ENCODE measurements around the gene ZMIZ1.

The ZMIZ1 gene

DNA sequence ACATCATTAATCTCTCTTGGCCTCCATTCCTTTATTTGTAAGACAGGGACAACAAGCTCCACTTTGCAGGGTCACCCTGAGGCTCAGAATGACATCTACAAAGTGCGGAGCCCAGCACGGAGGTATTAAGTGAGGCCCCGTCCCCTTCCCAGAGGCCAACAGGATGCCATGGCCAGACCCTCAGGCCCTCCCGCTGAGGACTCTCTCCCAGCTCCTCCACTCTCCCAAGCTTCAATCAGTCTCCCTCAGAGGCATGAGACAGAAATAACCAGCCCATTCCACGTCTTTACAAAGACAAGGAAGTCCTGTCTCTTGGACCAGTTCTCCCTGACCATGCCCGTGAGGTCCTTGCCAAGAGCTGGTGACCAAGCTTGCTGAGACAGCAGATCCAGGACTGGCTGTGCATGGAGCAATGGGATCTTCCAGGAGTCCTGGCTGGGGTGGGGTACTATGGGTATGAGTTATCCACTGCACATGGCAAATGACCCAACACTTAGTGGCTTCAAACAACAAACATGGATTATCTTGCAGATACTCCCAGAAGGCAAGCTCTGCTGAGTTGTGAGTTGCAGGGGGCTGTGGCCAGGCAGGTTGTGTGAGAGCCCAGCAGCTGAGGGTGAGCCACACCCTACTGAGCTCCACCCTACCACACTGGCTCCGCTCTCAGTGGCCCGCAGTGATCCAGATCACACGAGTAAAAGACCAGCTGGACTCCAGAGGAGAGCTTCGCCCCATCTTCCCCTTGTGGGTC lies 274.2 kb downstream of the ZMIZ1 start:
- DNase-seq (ENCODE audit: low read depth): no peak

DNA sequence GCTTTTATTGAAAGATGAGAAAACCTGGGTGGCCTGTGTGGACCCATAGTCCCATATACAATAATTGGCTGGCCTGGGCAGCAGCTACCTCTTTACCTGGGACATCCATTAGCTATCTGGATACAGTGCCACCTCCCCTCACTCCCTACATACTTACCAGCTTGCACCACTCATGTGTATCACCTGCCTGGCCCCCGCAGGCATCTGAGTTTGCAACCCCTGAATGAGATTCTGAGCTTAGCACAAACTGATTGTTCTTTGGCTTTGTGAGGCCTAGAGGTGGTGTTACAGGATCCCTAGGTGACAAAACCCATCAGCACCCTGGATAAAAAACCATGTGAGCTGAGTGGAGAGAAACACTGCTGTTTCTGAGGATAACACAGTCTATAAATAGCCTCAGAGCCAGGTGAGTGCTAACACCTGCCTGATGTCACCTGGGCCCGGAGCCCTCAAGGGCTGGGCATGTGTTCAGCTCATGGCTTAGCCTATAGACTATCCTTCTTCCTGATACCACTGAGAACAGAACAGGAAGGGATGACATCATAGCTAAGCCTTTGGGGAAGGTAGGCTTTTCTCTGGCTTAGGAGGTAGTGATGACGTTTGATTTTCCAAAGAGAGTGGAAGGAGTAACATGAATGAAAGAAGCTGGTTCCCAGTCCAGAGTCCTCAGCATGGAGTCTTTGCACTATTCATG lies 275.9 kb downstream of the ZMIZ1 start:
- no peak for DNase-seq (ENCODE audit: low read depth)

DNA sequence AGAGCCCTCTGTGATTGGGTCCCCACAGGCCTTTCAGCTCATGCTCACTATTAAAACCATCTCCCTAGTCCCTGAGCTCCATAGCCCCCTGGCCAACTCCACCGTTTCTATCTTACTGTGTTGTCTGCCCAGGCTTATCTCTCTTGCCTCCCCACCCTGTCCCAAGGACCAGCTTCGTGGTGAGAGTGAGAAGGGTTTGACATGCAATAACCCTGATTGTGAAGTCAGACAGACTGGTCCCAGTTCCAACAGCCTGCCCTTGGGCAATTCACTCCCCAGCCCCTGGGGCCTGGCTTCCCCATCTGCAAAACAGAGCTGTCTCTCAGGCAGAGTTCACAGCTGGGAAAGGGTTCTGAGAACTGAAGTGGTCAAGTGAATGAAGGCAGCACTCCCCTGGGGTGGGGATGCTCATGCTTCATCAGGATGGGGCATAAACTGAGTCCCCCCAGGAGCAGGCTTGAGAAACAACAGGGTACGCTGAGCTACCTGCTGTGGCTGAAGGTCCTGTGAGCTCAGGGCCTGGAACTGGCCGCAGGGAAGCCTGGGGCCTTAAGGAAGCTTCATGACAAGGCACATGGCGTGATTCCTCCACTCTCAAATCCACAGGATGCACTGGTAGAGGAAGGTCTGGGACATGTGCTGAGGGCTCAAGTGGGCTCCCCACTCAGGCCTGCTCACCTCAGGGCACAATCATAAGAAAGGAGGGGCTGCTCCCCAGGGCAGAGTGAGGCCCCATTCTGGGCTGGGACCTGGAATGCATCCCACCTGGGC lies 276.7 kb downstream of the ZMIZ1 start:
- no peak for DNase-seq (ENCODE audit: low read depth)

DNA sequence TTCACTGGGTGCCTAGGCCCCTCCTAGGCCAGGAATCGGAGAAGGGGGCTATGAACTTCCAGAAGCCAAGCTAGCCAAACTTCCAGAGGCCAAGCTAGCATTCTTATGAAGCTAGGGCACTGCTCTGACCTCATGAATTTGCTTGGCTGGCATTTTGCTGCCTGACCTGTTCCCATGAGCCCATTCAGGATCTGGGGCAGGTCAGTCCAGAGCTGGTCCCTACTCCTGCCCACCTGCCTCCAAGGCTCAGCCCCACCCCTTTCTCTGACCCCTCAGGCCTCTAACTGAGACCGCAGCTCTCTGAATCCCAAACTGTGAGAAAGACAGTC lies 277.2 kb downstream of the ZMIZ1 start:
- DNase-seq (ENCODE audit: low read depth): no peak

DNA sequence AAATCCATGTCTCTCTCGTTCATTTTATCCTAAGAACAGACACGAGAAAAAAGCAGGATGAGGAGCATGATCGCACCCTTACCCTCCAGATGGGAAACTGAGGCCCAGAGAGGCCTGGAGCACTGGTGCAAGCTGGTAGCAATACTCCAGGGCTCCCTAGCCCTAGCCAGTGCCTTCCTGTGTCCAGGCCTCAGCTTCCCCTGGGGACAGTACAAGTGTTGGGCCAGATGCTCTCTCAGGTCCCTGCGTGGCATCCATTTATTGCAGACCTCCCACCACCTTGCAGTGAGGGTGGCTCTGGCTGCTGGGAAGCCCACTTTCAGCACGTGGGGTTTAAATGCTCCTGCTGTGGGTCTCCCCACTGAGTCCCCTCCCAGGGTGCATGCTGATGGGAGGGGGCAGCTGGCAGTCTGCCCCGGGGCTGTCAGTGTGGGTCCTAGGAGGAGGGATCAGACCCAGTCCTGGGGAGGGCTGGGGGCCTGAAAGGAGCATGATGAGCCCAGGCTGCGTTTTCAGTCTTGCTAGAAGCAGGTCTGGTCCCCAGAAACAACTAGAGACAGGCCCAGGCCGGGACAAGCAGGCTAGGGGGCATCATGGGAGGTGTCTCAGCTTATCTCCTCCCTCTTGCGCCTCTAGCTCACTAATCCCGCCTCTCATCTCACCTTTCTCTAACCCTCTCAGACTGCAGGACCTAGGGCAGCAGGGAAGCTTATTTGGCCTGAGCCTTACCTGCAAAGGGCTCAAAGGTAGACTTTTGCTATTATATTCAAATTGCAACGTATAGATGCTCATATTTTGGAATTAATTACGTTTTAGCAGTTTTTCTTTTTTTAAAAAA lies 277.8 kb downstream of the ZMIZ1 start:
- DNase-seq (ENCODE audit: low read depth): no peak

DNA sequence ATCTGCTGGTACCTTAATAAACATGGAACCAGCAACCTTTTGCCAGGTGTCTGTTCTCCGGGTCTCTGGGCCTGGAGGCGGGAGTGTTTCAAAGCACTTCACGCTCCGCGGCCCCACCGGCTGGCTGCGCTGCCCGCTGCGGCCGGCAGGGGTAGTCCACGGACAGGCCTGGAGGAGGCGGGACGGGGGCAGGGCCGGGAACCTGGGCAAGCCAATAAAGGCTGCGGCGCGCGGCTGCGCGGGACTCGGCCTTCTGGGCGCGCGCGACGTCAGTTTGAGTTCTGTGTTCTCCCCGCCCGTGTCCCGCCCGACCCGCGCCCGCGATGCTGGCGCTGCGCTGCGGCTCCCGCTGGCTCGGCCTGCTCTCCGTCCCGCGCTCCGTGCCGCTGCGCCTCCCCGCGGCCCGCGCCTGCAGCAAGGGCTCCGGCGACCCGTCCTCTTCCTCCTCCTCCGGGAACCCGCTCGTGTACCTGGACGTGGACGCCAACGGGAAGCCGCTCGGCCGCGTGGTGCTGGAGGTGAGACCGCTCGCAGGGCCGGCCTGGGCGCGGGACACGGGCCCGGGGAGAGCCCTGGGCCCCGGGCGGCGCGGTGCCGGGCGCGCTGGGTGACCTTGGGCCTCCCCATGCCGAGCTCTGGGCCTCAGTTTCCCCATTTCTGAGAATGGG lies 278.6 kb downstream of the ZMIZ1 start, which contains the start of gene PPIF:
TSS of gene PPIF (plus strand) at position 244 of the 668 bp plus-strand sequence. CDS start at position 324, 80 bp downstream.
- peak; percentile 93 for DNase-seq (ENCODE audit: low read depth)

DNA sequence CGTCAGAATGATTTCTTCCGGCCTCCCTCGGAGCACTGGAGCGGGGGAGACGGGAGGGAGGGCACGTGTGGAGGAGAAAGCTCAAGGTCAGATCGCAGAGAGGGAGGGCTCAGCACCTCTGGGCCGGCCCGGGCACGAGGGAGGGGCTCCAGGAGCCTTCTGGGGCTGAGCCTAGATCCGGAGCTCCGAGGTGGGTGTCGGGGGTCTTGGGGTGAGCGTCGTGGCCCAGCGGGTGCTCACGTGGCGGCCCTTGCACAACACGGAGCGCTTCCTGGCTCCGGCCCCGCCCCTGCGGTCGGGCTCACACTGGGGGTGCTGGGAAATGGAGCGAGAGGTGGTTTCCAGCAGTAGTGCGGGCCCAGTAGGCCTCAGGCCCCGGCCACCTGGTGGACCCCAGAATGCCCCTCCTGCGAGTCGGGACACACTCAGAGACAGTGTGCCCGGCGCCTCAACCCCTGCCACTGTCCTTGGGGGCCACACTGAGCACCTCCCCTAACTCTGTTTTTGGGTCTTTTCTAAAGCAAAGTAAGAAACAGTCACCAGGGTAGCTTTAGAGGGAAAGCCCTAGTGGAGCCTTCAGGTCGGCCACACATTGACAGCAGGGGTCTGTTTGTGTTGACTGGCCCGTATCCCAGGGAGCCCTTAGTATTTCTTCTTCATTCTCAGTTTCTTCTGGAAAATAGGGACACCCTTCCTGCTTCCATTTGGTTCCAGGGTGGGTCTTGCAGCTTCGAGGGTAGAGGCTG lies 279.3 kb downstream of the ZMIZ1 start:
- peak; percentile 68 for DNase-seq (ENCODE audit: low read depth)

DNA sequence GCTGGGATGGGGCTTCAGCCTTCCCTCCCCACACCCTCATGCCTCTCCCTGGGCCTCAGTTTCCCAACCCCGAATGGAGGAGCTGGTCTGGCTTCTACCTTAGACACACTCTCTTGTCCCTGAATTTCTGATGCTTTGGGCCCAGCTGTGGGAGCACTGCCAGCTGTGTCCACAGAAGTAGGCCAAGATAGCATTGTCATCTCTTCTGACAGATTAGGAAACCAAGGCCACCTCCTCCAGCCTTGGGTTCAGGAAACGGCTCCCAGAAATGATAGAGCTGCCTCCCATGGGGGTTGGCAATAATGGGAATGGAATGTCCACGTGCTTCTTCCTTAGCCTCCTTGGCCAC lies 279.8 kb downstream of the ZMIZ1 start:
- DNase-seq (ENCODE audit: low read depth): no peak

DNA sequence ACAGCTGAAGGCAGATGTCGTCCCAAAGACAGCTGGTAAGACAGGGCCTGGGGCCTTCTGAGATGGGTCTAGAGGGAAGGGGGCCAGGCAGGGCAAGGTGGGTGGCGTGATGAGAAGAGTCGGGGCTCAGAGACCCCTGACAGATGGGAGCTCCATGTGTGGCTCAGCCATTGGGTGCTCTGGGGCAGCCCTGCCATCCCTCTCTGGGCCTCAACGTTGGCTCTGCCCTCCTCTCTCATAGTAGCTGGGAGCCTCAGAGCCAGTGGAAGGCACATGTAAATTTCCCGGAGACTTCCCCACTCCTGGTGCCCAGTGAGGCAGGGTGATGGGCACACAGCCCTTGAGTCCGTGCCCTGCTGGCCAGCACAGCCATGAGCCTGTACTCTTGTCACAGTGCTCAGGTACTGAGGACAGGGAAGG lies 280.3 kb downstream of the ZMIZ1 start:
- no peak for DNase-seq (ENCODE audit: low read depth)

DNA sequence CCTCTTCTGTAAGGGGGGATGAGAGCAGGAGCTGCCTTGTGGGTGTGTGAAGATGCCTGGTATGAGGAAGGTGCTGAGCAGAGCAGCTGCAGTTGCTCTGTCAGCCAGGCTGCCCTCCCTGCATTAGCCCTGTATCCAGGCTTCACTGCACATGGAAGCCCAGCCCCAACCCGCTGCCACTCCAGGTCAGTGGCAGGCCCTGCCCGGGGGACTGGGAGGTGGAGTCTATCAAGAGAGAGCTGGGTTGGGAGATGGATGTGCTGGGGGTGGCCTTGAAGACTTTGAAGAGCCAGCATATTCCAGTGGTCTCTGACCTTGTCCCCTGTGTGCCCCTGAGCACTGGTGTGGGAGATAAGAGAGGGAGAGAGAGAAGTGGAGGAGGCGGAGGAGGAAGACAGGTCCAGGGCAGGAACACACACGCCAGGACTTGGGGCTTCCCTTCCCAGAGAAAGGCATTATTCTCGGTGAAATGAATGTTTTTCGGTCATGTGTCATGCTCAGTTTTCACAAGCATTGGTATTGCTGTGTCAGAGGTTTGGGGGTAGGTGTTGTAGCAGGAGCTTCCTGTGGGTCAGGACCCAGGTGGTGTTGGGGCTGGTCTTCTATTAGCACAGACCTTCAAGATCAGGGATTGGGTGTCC lies 281.1 kb downstream of the ZMIZ1 start:
- DNase-seq (ENCODE audit: low read depth): no peak

DNA sequence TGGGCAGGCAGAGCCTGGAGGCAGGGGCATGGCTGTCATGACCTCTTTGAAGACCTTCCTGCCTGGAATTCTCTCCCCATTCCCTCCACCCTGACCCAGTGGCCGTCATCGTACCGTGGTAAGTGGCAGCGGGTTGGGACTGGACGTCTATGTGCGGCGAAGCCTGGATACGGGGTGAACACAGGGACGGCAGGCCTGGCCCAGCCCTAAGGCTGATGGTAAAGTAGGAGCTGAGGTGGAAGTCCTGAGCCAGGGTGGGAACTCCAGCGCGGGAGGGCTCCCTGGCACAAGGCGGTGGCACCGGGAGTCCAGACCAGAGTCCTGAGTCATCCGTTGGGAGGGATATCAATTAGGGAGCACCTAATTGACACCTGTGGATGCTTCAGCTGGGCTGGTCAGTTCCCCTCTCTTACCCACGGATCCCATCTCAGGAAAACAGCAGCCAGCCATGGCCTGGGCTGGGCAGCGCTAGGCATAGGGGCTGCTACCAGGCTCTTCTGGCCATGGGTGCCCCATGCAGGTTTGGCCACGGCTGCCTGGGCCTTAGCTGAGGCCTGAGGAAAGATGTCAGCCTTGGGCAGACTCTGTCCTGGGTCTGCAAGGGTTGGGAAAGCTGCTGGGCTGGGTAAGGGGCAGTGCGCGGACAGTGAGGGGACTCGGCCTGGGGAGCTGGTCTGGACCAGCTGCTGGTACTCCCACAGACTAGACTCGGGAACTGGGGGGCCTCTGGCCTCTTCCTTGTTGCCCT lies 281.8 kb downstream of the ZMIZ1 start:
- no peak for DNase-seq (ENCODE audit: low read depth)

DNA sequence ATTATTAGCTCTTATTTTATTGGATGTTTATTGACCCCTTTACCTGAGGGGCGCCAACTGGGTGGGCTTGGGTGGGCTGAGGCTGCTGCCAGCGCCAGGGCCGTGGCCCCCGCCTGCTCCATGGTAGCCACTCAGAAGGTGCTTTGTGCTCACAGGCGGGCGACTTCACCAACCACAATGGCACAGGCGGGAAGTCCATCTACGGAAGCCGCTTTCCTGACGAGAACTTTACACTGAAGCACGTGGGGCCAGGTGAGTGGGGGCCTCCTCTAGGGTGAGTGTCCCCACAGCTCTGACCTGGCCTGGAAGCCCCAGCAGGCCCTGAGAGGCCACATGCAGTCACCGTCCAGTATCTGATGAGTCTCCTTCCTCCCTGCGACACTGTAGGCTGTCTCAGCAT lies 282.6 kb downstream of the ZMIZ1 start:
- no peak for DNase-seq (ENCODE audit: low read depth)

DNA sequence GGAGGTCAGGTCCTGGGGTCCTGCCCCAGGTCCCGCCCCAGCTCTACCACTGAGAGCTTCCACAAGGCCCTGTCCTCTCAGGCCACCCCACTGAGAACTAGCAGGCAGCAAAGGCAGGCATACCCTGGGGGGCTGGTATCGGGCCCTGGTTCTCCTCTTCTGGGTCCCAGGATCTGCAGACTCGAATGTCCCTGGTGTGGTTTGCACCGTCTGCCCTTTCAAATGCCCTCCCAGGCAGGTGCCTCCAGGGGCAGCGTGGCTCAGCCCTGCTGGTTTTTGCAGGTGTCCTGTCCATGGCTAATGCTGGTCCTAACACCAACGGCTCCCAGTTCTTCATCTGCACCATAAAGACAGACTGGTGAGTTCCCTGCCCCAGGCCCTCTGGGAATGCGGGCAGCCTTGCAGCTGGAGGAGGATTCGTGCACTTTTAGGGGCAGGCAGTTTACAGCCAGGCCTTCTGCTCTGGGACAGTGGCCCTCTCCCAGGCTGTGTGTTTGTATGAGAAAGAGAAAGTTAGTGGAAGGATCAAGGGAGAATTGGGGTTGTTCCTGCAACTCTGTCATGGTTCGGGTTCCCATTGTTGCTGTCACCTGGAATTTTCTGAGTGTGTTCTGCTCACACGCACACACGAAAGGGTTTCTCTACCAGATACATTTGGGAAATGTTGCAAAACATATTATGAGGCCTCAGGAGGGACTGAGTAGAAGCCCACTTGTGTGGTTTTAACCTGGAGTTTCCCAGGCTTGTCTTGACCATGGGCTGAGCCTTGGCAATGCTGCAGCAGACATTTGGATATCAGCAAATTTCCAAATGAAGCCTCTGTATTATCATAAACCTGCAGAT lies 283.5 kb downstream of the ZMIZ1 start:
- DNase-seq (ENCODE audit: low read depth): no peak

DNA sequence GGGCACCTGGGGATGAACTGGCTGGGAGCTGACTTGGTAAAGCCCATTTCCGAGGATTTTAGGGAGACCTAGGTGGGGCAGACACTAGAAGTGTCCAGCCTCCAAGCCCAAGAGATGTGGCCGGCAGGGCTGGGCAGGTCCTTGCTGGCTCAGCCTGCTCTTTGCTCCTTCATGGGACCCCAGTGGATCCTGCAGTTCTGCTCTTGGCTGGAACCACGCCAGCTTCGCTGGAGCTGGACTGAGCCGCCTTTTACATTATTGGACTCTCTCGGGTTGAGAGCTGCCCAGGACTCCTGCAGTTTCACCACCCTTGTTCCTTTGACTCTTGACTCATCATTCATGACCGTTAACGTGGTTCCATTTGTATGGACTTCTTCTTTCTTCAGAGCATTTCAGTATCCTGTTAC lies 284.2 kb downstream of the ZMIZ1 start:
- DNase-seq (ENCODE audit: low read depth): no peak

DNA sequence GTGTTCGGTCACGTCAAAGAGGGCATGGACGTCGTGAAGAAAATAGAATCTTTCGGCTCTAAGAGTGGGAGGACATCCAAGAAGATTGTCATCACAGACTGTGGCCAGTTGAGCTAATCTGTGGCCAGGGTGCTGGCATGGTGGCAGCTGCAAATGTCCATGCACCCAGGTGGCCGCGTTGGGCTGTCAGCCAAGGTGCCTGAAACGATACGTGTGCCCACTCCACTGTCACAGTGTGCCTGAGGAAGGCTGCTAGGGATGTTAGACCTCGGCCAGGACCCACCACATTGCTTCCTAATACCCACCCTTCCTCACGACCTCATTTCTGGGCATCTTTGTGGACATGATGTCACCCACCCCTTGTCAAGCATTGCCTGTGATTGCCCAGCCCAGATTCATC lies 285.0 kb downstream of the ZMIZ1 start:
- DNase-seq (ENCODE audit: low read depth): no peak

DNA sequence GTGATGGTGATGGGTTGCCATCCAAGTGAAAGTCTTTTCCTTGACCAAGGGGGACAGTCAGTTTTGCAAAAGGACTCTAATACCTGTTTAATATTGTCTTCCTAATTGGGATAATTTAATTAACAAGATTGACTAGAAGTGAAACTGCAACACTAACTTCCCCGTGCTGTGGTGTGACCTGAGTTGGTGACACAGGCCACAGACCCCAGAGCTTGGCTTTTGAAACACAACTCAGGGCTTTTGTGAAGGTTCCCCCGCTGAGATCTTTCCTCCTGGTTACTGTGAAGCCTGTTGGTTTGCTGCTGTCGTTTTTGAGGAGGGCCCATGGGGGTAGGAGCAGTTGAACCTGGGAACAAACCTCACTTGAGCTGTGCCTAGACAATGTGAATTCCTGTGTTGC lies 285.4 kb downstream of the ZMIZ1 start:
- DNase-seq (ENCODE audit: low read depth): no peak

DNA sequence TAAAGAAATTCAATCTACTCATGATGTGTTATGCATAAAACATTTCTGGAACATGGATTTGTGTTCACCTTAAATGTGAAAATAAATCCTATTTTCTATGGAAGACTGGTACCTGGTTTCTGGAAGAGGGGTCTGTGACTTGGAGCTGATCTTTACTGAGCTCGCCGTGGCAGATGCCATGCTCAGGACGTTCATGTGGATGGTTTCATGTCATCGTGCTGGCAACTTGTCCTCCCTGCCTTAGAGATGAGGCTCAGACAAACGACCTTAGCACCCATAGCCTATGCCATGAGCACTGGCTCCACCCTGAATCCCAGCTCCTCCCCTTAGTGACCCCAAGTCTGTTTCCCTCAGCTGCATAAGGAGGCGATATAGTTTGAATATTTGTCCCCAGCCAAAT lies 285.8 kb downstream of the ZMIZ1 start:
- no peak for DNase-seq (ENCODE audit: low read depth)

DNA sequence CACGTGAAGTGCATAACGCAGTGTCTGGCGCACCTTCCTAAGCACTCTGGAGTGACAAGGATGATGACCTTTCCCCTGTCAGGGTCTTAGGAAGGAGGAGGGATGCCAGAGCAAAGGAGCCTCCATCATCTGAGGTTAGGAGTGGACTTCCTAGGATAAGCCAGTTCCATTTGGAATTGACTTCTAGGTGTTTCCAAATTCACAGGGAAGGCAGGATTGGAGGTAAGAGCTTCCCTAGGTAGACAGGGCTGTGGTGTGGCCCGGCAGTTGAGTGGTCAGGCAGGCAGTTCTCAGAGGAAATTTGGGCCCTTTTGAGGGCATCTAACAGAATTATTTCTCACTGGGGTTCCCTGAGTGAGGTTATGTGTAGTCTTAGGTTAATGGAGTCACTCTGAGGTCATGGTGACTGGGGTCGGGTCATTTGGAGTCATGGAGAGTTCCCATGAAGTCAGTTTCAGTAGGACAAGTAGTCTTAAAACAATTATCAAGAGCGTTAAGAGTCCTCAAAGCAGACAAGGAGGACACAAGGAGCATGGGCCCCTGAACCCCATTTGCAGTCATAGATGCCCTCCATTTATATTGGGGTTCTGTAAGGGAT lies 286.8 kb downstream of the ZMIZ1 start:
- no peak for DNase-seq (ENCODE audit: low read depth)
